H9 (cell line): ENCODE measurements around the gene MAST4. TPM values are rescaled to one million over a fixed set of nuclear protein-coding genes. Genes with fewer than 3 reads are reported as not detected.

ENCODE experiments used
- DNase-seq: peaks from one replicate; pipeline ENCODE4 v3.0.0-alpha.2; 2017
- H2AFZ ChIP-seq: one replicate; pipeline ENCODE4 v1.6.1; 2013; ENCODE audit warnings: mild to moderate bottlenecking, low read length, control low read depth, moderate library complexity
- H2AK5ac ChIP-seq: 2 replicates; pipeline ENCODE4 v1.6.1; 2013; ENCODE audit warnings: low read length, control low read depth, mixed read lengths; ENCODE audit not compliant: insufficient read length
- H2BK120ac ChIP-seq: one replicate; pipeline ENCODE4 v1.6.1; 2013; ENCODE audit warnings: low read depth, mild to moderate bottlenecking, low read length, control low read depth, inconsistent platforms; ENCODE audit not compliant: poor library complexity, severe bottlenecking
- H2BK12ac ChIP-seq: 2 replicates; pipeline ENCODE4 v1.6.1; 2013; ENCODE audit warnings: low read length, control low read depth, mixed read lengths, low read depth; ENCODE audit not compliant: insufficient read length
- H2BK15ac ChIP-seq: 2 replicates; pipeline ENCODE4 v1.6.1; 2013; ENCODE audit warnings: low read depth, low read length, control low read depth
- H2BK20ac ChIP-seq: one replicate; pipeline ENCODE4 v1.6.1; 2013; ENCODE audit warnings: low read depth, mild to moderate bottlenecking, low read length, control low read depth, inconsistent platforms; ENCODE audit not compliant: poor library complexity, severe bottlenecking
- H2BK5ac ChIP-seq: 2 replicates; pipeline ENCODE4 v1.6.1; 2013; ENCODE audit warnings: low read length, control low read depth, mixed read lengths; ENCODE audit not compliant: insufficient read length
- H3K14ac ChIP-seq: 2 replicates; pipeline ENCODE4 v1.6.1; 2013; ENCODE audit warnings: low read length, control low read depth; ENCODE audit not compliant: insufficient read depth
- H3K18ac ChIP-seq: 2 replicates; pipeline ENCODE4 v1.6.1; 2013; ENCODE audit warnings: low read depth, mild to moderate bottlenecking, mixed read lengths, low read length, control low read depth; ENCODE audit not compliant: insufficient read length
- H3K23ac ChIP-seq: 2 replicates; pipeline ENCODE4 v1.6.1; 2013; ENCODE audit warnings: low read length, control low read depth, mixed read lengths, low read depth; ENCODE audit not compliant: insufficient read length
- H3K23me2 ChIP-seq: 2 replicates; pipeline ENCODE4 v1.6.1; 2013; ENCODE audit warnings: low read depth, mild to moderate bottlenecking, mixed read lengths, low read length, control low read depth; ENCODE audit not compliant: insufficient read length, poor library complexity, severe bottlenecking
- H3K27ac ChIP-seq: 2 replicates; pipeline ENCODE4 v1.5.1; 2013; ENCODE audit warnings: low read length, control low read depth, mixed read lengths, low read depth; ENCODE audit not compliant: insufficient read length
- H3K27me3 ChIP-seq: 2 replicates; pipeline ENCODE4 v1.6.1; 2013; ENCODE audit warnings: low read length, control low read depth, inconsistent platforms; ENCODE audit not compliant: insufficient read depth
- H3K4ac ChIP-seq: 2 replicates; pipeline ENCODE4 v1.6.1; 2013; ENCODE audit warnings: low read depth, mild to moderate bottlenecking, control low read depth, inconsistent platforms, low read length, moderate library complexity
- H3K4me1 ChIP-seq: 2 replicates; pipeline ENCODE4 v1.6.1; 2013; ENCODE audit warnings: low read length, control low read depth, inconsistent platforms; ENCODE audit not compliant: insufficient read depth
- H3K4me2 ChIP-seq: 2 replicates; pipeline ENCODE4 v1.6.1; 2013; ENCODE audit warnings: low read length, control low read depth, mixed read lengths; ENCODE audit not compliant: insufficient read length, insufficient read depth
- H3K56ac ChIP-seq: 2 replicates; pipeline ENCODE4 v1.6.1; 2013; ENCODE audit warnings: low read depth, mild to moderate bottlenecking, mixed read lengths, low read length, control low read depth; ENCODE audit not compliant: insufficient read length
- H3K79me1 ChIP-seq: 2 replicates; pipeline ENCODE4 v1.6.1; 2013; ENCODE audit warnings: low read depth, mild to moderate bottlenecking, moderate library complexity, low read length, control low read depth, inconsistent platforms; ENCODE audit not compliant: insufficient read depth, poor library complexity, severe bottlenecking
- H3K79me2 ChIP-seq: 2 replicates; pipeline ENCODE4 v1.6.1; 2013; ENCODE audit warnings: low read length, control low read depth, inconsistent platforms; ENCODE audit not compliant: insufficient read depth
- H3K9ac ChIP-seq: 2 replicates; pipeline ENCODE4 v1.6.1; 2013; ENCODE audit warnings: low read length, control low read depth, mixed read lengths; ENCODE audit not compliant: insufficient read length; ENCODE audit errors: extremely low read depth
- H3K9me3 ChIP-seq: one replicate; pipeline ENCODE4 v1.6.1; 2013; ENCODE audit warnings: low read depth, low read length, inconsistent platforms; ENCODE audit not compliant: control insufficient read depth
- H3T11ph ChIP-seq: one replicate; pipeline ENCODE4 v1.6.1; 2013; ENCODE audit warnings: mild to moderate bottlenecking, low read length, control low read depth, inconsistent platforms
- H4K20me1 ChIP-seq: one replicate; pipeline ENCODE4 v1.6.1; 2013; ENCODE audit not compliant: control insufficient read depth, insufficient read length, insufficient read depth
- H4K5ac ChIP-seq: 2 replicates; pipeline ENCODE4 v1.6.1; 2013; ENCODE audit warnings: low read depth, mild to moderate bottlenecking, mixed read lengths, low read length, control low read depth; ENCODE audit not compliant: insufficient read length
- H4K8ac ChIP-seq: replicated peaks from 2 replicates; pipeline ENCODE4 v1.6.1; 2013; ENCODE audit warnings: low read length, control low read depth, mixed read lengths, low read depth; ENCODE audit not compliant: insufficient read length
- H4K91ac ChIP-seq: 2 replicates; pipeline ENCODE4 v1.6.1; 2013; ENCODE audit warnings: low read depth, mild to moderate bottlenecking, moderate library complexity, mixed read lengths, low read length, control low read depth; ENCODE audit not compliant: insufficient read length
- H3K27ac Mint-ChIP-seq, 3 experiments: 2 replicates in 2 of 3; 3 replicates in 1 of 3; pipeline ENCODE4 v1.8.0; 2020 to 2021; ENCODE audit warnings: mixed read lengths in 3 of 3, mild to moderate bottlenecking in 1 of 3, moderate library complexity in 1 of 3
- H3K27me3 Mint-ChIP-seq: 2 replicates; pipeline ENCODE4 v1.8.0; 2021; ENCODE audit warnings: low read depth, mild to moderate bottlenecking, moderate library complexity, mixed read lengths
- H3K36me3 Mint-ChIP-seq, 3 experiments: 2 replicates in 2 of 3; 3 replicates in 1 of 3; pipeline ENCODE4 v1.8.0; 2020 to 2021; ENCODE audit warnings: low read depth in 3 of 3, mixed read lengths in 3 of 3; ENCODE audit not compliant: insufficient read depth in 1 of 3
- H3K4me1 Mint-ChIP-seq, 2 experiments: 2 replicates each; pipeline ENCODE4 v1.8.0; 2020; ENCODE audit warnings: mixed read lengths in 2 of 2
- H3K4me3 Mint-ChIP-seq, 2 experiments: 2 replicates in 1 of 2; 3 replicates in 1 of 2; pipeline ENCODE4 v1.8.0; 2020 to 2021; ENCODE audit warnings: mild to moderate bottlenecking in 2 of 2, mixed read lengths in 2 of 2, moderate library complexity in 1 of 2
- H3K9me3 Mint-ChIP-seq, 2 experiments: 2 replicates in 1 of 2; 3 replicates in 1 of 2; pipeline ENCODE4 v1.8.0; 2020; ENCODE audit warnings: mild to moderate bottlenecking in 2 of 2, mixed read lengths in 2 of 2, moderate library complexity in 1 of 2
- CTCF ChIP-seq: fragments of 200-600 bp; sonication (generic); conservative IDR thresholded peaks from 3 replicates; pipeline ENCODE4 v1.8.0; 2021; ENCODE audit warnings: antibody characterized with exemption, mild to moderate bottlenecking
- WGBS: extraction: QIAGEN DNeasy Blood & Tissue Kit; methylation state at CpG from one replicate; pipeline ENCODE4 v1.1.7; 2013; ENCODE audit warnings: missing lambda C conversion rate, low lambda C conversion rate, mixed read lengths; ENCODE audit not compliant: insufficient read length; ENCODE audit errors: extremely low coverage; 5-methylcytosine and 5-hydroxymethylcytosine counted together
- total RNA-seq: library from RNA; stranded (reverse); gene quantifications from 2 replicates; pipeline ENCODE4 v1.2.1, GENCODE V29; 2021

The MAST4 gene
- total RNA-seq, 1 experiment from 2014 or later, result 3.7 TPM

DNA sequence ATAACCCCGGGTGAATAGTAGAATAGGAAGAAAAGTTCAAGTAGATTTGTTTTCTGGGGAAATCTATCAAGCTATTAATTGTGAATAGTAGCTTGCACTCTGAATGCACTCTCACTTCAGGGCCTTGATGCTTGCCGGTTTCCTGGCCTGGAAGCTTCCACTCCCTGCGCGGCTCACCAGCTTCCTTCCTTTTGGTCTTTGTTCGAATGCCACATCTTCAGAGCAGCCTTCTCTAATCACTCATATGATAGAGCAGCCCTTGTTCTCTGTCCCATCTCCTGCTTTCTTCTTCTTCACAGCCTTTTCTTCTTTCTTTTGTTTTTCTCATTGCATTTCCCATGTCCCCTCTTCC is 146.7 kb downstream of the MAST4 start:
- Histone ChIP-seq H3K79me2 (no peaks in the 10 kb centered on the region), H2BK15ac (no peak overlapping the region), H2BK5ac (no peak overlapping the region), H4K8ac (no peak overlapping the region), H2BK20ac (no peak overlapping the region), H4K91ac (no peak overlapping the region), H3K27ac (no peak overlapping the region), H3K4me1 (no peaks in the 10 kb centered on the region), H3K27me3 (no peaks in the 10 kb centered on the region), H3K23me2 (no peaks in the 10 kb centered on the region), H3K23ac (no peak overlapping the region), H2AK5ac (no peak overlapping the region), H3K4me2 (no peak overlapping the region), H2BK120ac (no peak overlapping the region), H3K4ac (no peak overlapping the region), H2AFZ (no peak overlapping the region), H3K14ac (no peak overlapping the region), H3T11ph (no peak overlapping the region), H3K9me3 (no peaks in the 10 kb centered on the region), H3K79me1 (no peaks in the 10 kb centered on the region), H3K56ac (no peak overlapping the region), H4K20me1 (no peaks in the 10 kb centered on the region), H2BK12ac (no peak overlapping the region), H4K5ac (no peak overlapping the region), H3K9ac (no peak overlapping the region), H3K18ac (no peak overlapping the region)
- Mint-ChIP-seq H3K9me3 (no peaks in the 10 kb centered on the region; a peak in 1 of 5 replicates), H3K4me3 (no peak overlapping the region), H3K36me3 (no peaks in the 10 kb centered on the region; a peak in 1 of 7 replicates), H3K4me1 (no peaks in the 10 kb centered on the region), H3K27ac (0 out of 7 replicates have a peak overlapping the region, but pooled peaks of 1 of the 3 experiments have one; percentile 63), H3K27me3 (no peaks in the 10 kb centered on the region; the same call in none of the 2 replicates)
- no CpG with 5 or more reads among the region's 5 CpGs for WGBS
- no peak for DNase-seq
- TF ChIP-seq CTCF, result no peak
